ENCODE measurements around the gene LAD1. TPM values are rescaled to one million over a fixed set of nuclear protein-coding genes. Genes with fewer than 3 reads are reported as not detected.

Gene LAD1
- total RNA-seq, 1 donor from 2014 or later = 1.2 TPM

DNA sequence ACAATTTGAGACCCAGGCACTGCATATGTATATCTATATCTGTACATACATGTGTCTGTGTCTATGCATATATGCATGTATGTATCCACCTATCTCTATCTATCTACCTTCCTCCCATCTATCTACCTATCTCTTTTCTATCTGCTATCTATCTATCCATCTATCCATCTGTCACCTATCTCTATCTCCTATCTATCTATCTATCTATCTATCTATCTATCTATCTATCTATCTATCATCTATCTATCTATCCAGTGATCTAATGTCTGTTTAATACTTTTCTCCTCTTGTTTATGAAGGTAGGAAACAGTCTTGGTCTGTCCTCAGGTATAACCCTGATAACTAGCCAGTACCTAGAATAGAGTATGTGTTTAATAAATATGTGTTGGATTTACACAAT is 47.5 kb downstream of the LAD1 start:
- TF ChIP-seq, protein P1, sequence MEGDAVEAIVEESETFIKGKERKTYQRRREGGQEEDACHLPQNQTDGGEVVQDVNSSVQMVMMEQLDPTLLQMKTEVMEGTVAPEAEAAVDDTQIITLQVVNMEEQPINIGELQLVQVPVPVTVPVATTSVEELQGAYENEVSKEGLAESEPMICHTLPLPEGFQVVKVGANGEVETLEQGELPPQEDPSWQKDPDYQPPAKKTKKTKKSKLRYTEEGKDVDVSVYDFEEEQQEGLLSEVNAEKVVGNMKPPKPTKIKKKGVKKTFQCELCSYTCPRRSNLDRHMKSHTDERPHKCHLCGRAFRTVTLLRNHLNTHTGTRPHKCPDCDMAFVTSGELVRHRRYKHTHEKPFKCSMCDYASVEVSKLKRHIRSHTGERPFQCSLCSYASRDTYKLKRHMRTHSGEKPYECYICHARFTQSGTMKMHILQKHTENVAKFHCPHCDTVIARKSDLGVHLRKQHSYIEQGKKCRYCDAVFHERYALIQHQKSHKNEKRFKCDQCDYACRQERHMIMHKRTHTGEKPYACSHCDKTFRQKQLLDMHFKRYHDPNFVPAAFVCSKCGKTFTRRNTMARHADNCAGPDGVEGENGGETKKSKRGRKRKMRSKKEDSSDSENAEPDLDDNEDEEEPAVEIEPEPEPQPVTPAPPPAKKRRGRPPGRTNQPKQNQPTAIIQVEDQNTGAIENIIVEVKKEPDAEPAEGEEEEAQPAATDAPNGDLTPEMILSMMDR (IDR thresholded peaks at IDR 0.05; ENCODE audit: insufficient read depth, low read depth, low read length) = no peak
- no peak for TF ChIP-seq EZH2 (IDR thresholded peaks at IDR 0.05; ENCODE audit: insufficient read depth, low read length)
- Mint-ChIP-seq H3K4me1 (ENCODE audit: low read depth, unreplicated experiment) (peaks cover 1% of the 10 kb centered on the region), H3K4me3 (ENCODE audit: unreplicated experiment) (no peak overlapping the region), H3K36me3 (ENCODE audit: low read depth, unreplicated experiment) (peaks cover 4% of the 10 kb centered on the region), H3K27ac (ENCODE audit: unreplicated experiment) (no peak overlapping the region), H3K9me3 (ENCODE audit: unreplicated experiment) (no peaks in the 10 kb centered on the region), H3K27me3 (ENCODE audit: low read depth, unreplicated experiment) (peaks cover 57% of the 10 kb centered on the region)
- Histone ChIP-seq H3K9ac (ENCODE audit: low read length) (no peak overlapping the region), H3K9me3 (ENCODE audit: insufficient read depth, low read depth, low read length) (no peaks in the 10 kb centered on the region), H3K27ac (ENCODE audit: low read depth, low read length) (no peak overlapping the region), H2AFZ (ENCODE audit: low read depth, low read length) (no peak overlapping the region), H3K79me2 (ENCODE audit: insufficient read depth, low read length) (no peaks in the 10 kb centered on the region), H3K4me2 (ENCODE audit: low read length) (no peak overlapping the region), H3K36me3 (ENCODE audit: insufficient read depth, low read length) (no peaks in the 10 kb centered on the region), H4K20me1 (ENCODE audit: insufficient read depth, low read length) (no peaks in the 10 kb centered on the region), H3K4me3 (ENCODE audit: insufficient read depth, low read depth, low read length) (no peak overlapping the region), H3K4me1 (ENCODE audit: insufficient read depth, low read length) (no peaks in the 10 kb centered on the region), H3K27me3 (ENCODE audit: insufficient read depth, low read length) (peaks cover 25% of the 10 kb centered on the region)
- DNase-seq (ENCODE audit: low read depth) (no peak), FAIRE-seq (no peak)

DNA sequence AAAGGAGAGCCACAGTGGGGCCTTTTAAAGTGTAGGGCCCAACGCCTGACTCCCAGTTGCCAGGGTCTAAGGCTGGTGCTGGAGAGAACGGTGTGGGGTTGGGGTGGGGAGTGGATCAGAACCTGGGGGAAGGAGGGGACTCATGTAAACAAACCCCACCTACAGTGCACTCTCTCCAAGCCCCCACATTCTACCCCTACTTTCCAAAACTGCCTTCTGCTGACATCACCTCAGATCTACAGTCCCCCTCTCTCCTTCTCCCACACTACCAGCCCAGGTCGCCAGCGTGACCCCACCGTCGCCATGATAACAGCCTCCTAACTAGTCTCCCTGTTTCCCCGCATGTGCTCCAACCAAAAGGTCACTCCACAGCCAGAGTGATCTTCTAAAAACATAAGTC is 48.2 kb downstream of the LAD1 start:
- no peaks in the 10 kb centered on the region for H3K79me2 ChIP-seq (ENCODE audit: insufficient read depth, low read length)
- Mint-ChIP-seq H3K9me3 (ENCODE audit: unreplicated experiment) (no peaks in the 10 kb centered on the region), H3K36me3 (ENCODE audit: low read depth, unreplicated experiment) (peaks cover 4% of the 10 kb centered on the region), H3K4me1 (ENCODE audit: low read depth, unreplicated experiment) (peaks cover 3% of the 10 kb centered on the region), H3K4me3 (ENCODE audit: unreplicated experiment) (no peak overlapping the region), H3K27me3 (ENCODE audit: low read depth, unreplicated experiment) (peaks cover 51% of the 10 kb centered on the region), H3K27ac (ENCODE audit: unreplicated experiment) (no peak overlapping the region)
- no peak for FAIRE-seq
- no peaks in the 10 kb centered on the region for H4K20me1 ChIP-seq (ENCODE audit: insufficient read depth, low read length)
- H3K27me3 ChIP-seq (ENCODE audit: insufficient read depth, low read length) = peaks cover 23% of the 10 kb centered on the region
- no peak overlapping the region for H3K27ac ChIP-seq (ENCODE audit: low read depth, low read length)
- no peaks in the 10 kb centered on the region for H3K9me3 ChIP-seq (ENCODE audit: insufficient read depth, low read depth, low read length)
- no peaks in the 10 kb centered on the region for H3K4me1 ChIP-seq (ENCODE audit: insufficient read depth, low read length)
- no peak overlapping the region for H2AFZ ChIP-seq (ENCODE audit: low read depth, low read length)
- no peak for DNase-seq (ENCODE audit: low read depth)
- TF ChIP-seq EZH2 (IDR thresholded peaks at IDR 0.05; ENCODE audit: insufficient read depth, low read length) = no peak
- TF ChIP-seq, protein P1 (IDR thresholded peaks at IDR 0.05; ENCODE audit: insufficient read depth, low read depth, low read length) = no peak
- H3K4me3 ChIP-seq (ENCODE audit: insufficient read depth, low read depth, low read length) = no peak overlapping the region
- no peak overlapping the region for H3K4me2 ChIP-seq (ENCODE audit: low read length)
- no peaks in the 10 kb centered on the region for H3K36me3 ChIP-seq (ENCODE audit: insufficient read depth, low read length)
- H3K9ac ChIP-seq (ENCODE audit: low read length) = no peak overlapping the region

- H3K9ac ChIP-seq (ENCODE audit: low read length) = no peak overlapping the region
- peaks cover 21% of the 10 kb centered on the region for H3K27me3 ChIP-seq (ENCODE audit: insufficient read depth, low read length)
- Mint-ChIP-seq H3K27me3 (ENCODE audit: low read depth, unreplicated experiment) (peaks cover 46% of the 10 kb centered on the region), H3K9me3 (ENCODE audit: unreplicated experiment) (no peaks in the 10 kb centered on the region), H3K36me3 (ENCODE audit: low read depth, unreplicated experiment) (peaks cover 1% of the 10 kb centered on the region), H3K4me3 (ENCODE audit: unreplicated experiment) (no peak overlapping the region), H3K27ac (ENCODE audit: unreplicated experiment) (no peak overlapping the region), H3K4me1 (ENCODE audit: low read depth, unreplicated experiment) (peaks cover 3% of the 10 kb centered on the region)
- no peaks in the 10 kb centered on the region for H3K9me3 ChIP-seq (ENCODE audit: insufficient read depth, low read depth, low read length)
- no peak overlapping the region for H3K27ac ChIP-seq (ENCODE audit: low read depth, low read length)
- no peak overlapping the region for H3K4me3 ChIP-seq (ENCODE audit: insufficient read depth, low read depth, low read length)
- FAIRE-seq (no peak), DNase-seq (ENCODE audit: low read depth) (no peak)
- H3K4me1 ChIP-seq (ENCODE audit: insufficient read depth, low read length) = no peaks in the 10 kb centered on the region
- no peaks in the 10 kb centered on the region for H4K20me1 ChIP-seq (ENCODE audit: insufficient read depth, low read length)
- TF ChIP-seq, protein P1 (IDR thresholded peaks at IDR 0.05; ENCODE audit: insufficient read depth, low read depth, low read length) = no peak
- H2AFZ ChIP-seq (ENCODE audit: low read depth, low read length) = no peak overlapping the region
- H3K79me2 ChIP-seq (ENCODE audit: insufficient read depth, low read length) = no peaks in the 10 kb centered on the region
- H3K36me3 ChIP-seq (ENCODE audit: insufficient read depth, low read length) = no peaks in the 10 kb centered on the region
- no peak overlapping the region for H3K4me2 ChIP-seq (ENCODE audit: low read length)
These were observed 48.8 kb downstream of the LAD1 start for GRCh38 chr1:201350361-201350725.

All from astrocyte (in vitro differentiated cells and primary cell).